IPS DF 19.7 (cell line): ENCODE results near the gene PCMTD2.

Source experiments
- DNase-seq: peaks from one replicate; pipeline ENCODE4 v3.0.0-alpha.2; 2013; ENCODE audit warnings: low read depth, low spot score

Gene PCMTD2

DNA sequence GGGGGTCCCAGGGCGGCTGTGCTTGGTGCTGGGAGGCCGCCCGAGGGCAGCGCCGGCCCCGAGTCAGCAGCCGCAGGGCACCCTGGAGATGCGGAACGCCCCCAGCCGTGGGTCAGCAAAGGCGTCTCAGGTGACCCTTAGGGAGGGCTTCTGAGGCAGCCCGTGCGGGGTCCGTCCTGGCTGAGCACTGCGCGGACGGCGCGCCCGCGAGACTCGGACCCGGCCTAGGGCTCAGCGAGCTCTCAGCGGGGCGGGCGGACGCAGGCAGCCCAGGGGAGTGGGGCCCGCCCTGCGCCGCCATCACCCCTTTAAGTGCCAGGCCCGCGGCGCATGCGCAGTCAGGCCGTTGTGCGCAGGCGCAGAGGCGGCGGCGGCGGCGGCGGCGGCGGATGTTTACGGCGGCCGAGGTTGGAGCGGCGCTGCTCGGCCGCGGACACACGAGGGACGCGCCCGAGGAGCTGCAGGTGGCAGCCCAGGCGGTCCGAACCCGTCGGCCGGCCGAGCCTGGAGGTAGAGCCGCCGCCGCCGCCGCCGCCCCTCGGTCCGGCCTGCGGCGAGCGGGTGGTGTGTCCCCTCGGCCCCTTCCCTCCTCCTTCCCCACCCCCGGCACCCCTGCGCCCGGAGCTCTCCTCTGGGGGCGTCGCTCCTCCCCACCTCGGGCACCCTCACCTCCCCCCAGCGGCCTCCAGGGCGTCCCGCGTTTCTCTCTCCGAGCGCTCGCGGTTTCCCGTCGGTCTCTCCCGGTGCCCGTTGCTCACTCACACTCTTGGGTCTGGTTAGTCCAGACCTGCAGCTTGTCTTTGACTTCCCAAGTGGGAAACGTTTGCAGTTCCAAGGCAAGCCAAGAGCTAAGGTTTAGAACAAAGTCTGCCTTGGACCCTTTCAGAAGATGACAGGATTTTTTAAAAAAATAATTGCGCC, at the start of gene PCMTD2:
TSS of gene PCMTD2 (plus strand) at position 388 of the 921 bp plus-strand sequence. CDS start 4,218 bp downstream, outside the sequence.
- DNase-seq, result peak; percentile 25

DNA sequence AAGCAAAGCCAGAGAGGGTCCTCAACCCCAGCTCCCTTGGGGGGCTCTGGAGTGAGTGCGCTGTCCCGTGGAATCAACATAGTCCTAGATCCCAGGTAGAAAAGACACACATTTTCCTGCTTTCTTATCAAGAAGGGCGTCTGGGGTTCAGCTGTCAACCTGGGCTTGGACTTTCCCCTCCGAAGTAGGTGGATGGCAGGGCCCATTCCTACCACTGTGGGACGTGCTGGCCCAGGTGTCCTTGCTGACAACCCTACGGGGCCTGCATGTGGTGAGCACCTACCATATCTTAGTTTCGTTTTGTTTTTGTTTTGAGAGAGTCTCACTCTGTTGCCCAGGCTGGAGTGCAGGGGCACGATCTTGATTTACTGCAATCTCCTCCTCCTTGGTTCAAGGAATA, 48.9 kb upstream of the PCMTD2 start:
- no peak for DNase-seq

DNA sequence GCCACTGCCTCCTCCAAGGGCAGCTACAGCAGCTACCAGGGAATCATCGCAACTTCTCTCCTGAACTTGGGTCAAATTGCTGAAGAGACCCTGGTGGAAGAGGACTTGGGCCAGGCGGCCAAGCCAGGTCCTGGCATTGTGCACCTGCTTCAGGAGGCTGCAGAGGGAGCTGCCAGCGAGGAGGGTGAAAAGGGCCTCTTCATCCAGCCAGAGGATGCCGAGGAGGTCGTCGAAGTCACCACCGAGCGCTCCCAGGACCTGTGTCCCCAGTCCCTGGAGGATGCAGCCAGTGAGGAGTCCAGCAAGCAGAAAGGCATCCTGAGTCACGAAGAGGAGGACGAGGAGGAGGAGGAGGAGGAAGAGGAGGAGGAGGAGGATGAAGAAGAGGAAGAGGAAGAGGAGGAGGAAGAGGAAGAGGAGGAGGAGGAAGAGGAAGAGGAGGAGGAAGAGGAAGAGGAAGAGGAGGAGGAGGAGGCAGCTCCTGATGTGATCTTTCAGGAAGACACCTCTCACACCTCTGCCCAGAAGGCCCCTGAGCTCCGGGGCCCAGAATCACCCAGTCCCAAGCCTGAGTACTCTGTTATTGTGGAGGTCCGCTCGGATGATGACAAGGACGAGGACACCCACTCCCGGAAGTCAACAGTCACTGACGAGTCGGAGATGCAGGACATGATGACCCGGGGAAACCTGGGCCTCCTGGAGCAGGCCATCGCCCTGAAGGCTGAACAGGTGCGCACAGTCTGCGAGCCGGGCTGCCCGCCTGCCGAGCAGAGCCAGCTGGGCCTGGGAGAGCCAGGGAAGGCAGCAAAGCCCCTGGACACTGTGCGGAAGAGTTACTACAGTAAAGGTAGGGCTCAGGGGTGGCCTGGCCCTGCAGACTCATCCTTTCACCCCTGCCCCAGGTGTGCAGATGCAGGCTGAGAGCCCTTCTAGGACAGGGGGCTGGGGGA, 47.6 kb upstream of the PCMTD2 start:
- DNase-seq, result no peak

DNA sequence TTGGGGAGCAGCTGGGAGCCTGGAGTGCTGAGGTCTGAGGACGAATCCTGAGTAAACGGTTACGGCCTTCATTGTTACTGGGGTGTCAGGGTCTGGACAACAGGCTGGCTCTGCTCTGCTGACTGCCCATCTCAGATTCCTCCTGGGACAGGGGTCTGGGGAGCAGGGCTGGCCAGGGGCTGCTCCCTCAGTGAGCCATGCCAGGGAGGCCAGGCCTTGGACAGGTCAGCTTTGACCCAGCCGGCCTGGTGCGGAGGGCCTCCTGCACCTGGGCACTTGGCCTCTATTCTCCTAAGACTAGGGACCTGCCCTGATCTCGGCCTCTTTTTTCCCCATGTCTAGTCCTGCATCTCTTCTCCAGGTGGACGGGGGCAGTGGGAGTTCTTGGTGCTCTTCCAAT, 46.4 kb upstream of the PCMTD2 start:
- no peak for DNase-seq

DNA sequence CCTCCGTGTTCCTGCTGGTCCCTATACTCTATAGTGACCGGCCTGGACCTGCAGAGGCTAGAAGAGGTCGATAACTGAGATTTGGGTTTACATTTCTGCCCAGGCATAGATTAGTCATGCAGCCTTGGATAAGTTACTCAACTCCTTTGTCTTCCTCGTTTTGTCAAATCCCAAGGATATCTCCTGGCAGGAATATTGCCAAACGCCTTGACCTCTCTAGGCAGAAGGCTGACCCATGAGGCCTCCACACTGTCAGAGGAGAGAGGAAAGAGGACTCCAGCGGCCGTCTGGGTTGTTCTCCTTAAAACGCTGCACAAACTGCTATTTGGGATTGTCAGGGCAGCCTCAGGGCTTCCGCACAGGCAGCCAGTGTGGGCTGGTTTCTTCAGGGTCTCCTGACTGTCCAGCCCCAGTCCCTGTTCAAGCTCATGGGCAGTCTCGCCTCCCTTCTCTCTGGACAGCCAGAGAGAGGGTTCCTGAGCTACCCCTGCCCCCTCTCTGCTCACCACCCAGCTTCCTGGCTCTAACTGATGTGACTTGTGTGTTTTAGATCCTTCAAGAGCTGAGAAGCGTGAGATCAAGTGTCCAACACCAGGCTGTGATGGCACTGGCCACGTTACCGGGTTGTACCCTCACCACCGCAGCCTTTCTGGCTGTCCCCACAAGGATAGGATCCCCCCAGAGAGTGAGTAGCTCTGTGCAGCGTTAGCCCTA, 44.7 kb upstream of the PCMTD2 start:
- DNase-seq, result no peak

DNA sequence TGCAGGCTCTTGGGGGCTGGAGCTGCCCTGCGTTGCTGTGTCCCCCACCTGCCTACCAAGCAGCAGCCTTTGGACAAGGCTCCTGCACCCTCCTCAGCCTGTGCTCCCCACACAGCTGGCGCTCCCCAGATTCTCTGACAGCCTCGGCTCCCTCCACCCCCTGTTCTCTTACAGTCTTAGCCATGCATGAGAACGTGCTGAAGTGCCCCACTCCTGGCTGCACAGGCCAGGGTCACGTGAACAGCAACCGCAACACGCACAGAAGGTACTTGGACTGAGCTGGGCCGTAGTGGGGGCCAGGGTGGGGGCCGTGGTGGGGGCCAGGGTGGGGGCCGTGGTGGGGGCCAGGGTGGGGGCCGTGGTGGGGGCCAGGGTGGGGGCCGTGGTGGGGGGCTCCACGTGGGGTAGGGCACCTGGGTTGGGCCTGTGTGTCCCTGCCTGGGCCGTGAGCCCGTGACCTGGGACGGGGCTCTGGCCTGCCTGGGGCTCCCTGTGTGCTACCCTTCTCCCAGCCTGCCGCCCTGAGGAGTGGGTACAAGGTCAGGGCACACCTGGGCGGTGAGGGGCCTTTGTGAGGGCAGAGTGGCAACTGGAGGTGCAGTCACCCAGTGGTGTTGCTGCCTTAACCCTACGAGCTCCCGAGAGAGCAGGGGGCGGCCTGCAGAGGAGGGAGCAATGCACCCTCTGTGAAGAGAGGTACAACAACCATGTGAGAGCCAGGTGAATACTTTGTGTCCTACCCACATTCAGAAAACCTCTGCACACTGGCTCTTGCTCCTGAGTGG, 43.5 kb upstream of the PCMTD2 start:
- no peak for DNase-seq

DNA sequence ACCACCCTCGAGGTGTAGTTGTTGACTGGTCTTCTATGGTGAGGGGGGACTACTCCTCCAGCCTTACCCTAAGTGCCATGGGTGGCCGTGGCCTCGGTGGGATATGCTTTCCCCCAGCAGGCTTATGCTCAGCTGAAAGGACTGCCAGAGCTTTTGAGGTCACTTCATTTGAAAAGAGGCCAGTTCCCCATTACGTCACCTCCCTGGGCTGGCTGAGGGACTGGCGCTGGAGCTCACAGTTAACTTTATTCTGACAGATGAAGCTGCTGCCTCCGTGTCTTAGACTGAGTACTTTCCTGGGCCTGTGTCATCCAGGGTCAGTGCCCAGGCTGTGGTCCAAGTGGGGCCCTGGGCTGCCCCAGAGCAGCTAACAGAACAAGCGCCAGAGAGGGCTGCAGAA, 42.8 kb upstream of the PCMTD2 start:
- no peak for DNase-seq

DNA sequence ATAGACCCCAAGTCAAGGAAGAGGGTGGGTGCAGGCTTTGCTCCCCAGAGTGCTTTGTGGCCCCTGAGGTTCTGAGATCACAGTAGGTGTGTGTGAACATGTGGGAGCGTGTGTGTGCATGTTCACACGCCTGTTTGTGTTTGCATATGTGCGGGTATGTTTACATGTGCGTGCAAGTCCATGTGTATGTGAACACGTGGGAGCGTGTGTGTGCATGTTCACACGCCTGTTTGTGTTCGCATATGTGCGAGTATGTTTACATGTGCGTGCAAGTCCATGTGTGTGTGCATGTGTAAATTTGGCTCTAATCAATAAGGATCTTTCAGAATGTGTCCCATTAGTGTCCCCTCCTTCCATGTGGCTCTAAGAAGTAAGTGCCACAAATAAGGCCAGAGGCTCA, 41.4 kb upstream of the PCMTD2 start:
- DNase-seq, result no peak

DNA sequence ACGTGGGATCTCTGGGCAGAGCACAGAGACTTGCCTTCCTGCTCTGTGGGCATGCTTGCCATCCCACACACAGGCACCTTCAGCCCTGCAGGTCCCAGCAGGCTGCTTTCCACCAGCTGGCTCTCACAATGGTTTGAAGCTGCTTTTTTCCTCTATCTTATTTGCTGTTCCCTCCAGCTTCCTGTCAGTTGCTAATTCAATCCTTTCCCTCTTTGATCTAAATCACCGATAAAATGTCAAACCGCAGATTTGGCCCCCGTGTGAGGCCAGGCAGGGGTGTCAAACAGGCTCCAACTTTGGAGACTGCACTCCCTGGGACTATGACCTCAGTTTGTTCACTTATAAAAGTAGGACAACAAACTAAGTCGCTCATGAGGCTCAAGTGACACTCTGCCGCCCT, 40.6 kb upstream of the PCMTD2 start:
- no peak for DNase-seq

DNA sequence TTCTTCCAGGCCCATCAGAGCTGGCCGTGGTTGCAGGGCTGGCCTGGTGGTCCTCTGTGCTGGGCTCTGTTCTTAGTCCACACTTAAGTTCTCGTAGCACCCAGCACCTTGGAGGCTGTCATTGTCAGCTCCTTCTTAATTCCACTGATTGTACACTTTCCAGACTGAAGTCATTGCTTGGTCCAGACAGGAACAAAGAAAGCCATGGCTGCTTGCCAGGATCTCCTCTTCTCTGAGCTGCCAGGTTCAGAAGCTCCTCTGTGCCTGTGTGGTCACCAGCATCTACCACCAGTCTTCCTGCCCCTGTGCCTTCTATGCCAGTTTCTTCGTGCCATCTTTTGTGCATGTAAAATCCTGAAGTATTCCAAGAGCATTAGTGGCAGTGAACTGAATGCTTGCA, 39.5 kb upstream of the PCMTD2 start:
- DNase-seq, result no peak

DNA sequence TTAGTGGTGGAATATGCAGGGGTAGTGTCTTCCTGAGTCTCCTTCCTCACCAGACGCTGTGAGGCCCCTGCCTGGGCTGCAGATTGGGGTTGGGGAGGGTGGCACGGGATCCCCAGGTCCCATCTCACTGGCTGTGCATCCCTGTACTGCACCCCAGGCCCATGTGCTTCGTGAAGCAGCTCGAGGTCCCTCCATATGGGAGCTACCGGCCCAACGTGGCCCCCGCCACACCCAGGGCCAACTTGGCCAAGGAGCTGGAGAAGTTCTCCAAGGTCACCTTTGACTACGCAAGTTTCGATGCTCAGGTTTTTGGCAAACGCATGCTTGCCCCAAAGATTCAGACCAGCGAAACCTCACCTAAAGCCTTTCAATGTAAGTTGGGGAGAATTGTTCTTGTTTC, 38.6 kb upstream of the PCMTD2 start:
- DNase-seq, result no peak

DNA sequence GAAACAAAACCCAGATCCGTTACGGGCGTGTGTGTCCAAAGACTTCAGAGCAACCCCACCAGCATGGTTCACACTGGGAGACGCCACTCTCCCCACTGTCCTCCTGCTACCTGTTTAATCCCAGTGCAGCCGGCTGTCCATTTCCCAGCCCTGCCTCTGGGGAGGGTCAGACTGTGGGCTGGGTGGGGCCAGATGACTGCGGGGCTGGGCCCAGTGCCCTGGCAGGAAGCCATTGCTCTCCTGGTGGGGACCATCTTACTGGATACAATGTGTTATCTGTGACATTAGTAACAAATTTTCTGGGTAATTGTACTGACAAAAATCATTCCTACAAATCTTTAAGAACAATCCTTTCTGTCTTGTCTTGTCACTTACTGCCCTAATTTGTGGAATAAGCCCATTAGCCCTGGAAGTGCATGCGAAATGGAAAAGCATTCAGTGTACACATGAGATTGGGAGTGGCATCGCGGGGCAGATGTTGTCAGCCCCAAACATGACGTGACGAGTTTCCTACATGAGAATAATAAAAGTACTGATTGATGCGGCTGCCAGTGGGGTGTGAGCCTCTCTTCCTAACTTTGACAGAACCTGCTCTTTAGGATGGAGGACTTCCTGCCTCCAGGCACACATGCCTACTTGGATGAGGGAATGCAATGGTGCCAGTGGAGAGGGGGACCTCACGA, 37.9 kb upstream of the PCMTD2 start:
- DNase-seq, result no peak

DNA sequence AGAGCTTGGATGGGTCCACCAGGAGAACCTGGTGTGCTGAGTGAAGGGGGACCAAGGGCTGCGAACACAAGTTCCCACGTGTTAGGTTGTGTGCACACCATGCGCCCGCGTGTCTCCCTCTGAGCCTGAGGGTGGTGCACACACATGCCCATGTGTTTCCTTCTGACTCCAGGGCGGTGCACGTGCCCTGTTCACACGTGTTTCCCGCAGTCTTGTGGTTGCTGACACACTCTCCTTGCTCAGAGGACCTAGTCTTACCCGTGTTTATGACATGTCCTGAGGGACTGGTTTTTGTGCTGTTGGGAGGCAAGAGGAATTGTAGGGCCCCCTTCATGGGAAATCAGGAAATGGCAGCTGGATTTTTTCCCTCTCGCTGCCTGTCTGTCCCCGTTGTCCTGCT, 36.3 kb upstream of the PCMTD2 start:
- no peak for DNase-seq

DNA sequence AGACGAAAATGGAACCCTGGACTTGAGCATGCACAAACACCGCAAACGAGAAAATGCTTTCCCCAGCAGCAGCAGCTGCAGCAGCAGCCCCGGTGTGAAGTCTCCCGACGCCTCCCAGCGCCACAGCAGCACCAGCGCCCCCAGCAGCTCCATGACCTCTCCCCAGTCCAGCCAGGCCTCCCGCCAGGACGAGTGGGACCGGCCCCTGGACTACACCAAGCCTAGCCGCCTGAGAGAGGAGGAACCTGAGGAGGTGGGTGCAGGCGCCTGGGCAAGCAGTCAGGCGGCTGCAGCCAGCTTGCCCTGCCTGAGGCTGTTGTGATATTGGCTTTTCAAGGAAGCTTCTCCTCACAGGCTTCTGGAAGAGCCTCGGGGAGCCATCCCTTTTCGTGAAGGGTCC, 35.8 kb upstream of the PCMTD2 start:
- no peak for DNase-seq

DNA sequence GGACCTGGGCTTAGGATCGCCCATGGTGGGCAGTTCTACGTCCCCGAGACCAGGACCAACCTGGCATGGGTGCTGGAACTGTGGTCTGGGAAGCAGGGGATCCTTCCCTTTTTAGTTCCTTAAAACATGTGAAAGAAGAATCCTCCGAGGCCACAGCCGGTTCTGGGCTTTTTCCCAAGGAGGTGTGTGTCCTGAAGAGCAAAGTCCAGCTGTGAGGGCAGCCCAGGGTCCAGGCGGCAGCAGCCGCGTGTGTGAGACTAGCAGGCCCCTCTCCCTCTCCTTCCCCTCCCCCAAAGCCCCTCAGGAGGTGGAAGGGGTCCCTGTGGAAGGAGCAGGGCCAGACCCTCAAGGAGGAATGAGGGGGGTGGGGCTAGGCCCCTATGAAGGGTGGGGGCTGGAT, 35.1 kb upstream of the PCMTD2 start:
- DNase-seq, result no peak

DNA sequence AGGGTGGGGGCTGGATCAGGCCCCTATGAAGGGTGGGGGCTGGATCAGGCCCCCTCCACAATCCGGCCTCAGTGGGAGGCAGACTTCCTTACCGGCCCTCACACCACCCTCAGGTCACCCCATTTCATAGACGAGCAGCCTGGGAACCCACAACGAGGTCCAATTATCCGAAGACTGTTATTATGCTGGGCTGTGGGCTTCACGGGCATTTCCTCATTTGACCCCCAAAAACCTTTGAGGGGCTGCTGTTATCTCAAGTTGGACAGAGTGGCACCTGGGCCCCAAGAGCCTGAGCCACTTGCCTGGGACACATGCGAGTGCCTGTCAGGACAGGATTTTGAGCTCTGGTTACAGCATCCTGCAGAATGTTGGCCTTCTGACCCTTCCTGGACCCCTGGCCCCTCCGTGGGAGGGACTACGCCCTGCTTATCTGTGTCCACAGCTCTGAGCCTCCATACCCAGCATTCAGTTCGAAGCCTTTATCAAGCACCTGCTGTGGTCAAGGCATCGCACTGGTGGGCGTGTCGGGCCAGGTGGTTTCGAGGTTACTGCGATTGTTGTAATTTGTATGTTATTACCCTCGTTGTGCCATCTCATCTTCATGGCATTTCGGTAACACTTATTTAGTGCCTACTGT, 34.5 kb upstream of the PCMTD2 start:
- no peak for DNase-seq

DNA sequence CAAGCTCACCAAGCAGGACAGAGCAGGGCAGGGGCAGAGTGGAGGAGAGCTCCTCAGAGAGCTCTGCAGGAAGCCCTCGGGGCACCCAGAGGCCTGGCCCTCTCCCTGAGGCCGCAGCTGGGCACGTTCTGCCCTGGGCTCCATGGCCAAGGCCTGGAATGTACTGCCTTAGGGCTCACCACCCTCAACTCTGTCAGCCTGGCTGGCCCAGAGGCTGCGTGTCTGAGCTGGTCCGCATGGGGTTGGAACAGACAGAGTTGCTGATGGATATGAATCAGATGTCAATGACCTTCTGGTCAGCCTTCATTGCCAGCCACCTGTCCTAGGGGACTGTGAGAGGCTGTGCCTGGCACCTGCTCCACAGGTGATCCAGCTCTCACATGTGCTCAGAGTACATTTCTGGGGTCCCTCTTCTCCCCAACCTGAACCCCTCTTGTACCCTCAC, 33.2 kb upstream of the PCMTD2 start:
- DNase-seq, result no peak

DNA sequence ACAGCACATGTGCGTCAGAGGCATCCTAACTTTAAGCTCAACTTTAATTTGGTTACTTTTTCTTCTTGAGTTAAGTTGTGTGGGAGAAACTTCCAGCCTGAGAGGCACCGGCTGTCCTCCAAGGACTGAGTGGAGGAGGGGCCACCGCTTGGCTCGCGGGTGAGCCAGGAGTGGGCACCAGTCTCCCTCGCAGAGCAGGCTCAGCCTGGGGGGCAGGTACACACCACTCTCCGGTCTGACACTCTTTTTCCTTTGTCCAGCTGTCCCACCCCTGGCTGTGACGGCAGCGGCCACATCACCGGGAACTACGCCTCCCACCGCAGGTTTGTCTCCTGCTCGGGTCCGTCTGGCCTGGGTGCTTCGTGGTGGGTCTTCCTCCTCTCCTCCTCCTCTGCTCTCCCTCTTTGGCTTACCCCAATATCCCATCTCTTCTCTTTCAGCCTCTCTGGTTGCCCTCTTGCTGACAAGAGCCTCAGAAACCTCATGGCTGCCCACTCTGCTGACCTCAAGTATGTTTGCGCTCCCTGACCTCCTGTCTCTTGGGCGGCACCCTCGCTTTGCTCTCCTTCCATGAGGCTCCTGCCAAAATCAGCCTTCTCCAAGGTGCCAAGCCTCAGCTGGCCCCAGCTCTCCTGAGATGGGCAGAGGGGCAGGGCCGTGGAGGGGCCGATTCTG, 32.6 kb upstream of the PCMTD2 start:
- DNase-seq, result no peak

DNA sequence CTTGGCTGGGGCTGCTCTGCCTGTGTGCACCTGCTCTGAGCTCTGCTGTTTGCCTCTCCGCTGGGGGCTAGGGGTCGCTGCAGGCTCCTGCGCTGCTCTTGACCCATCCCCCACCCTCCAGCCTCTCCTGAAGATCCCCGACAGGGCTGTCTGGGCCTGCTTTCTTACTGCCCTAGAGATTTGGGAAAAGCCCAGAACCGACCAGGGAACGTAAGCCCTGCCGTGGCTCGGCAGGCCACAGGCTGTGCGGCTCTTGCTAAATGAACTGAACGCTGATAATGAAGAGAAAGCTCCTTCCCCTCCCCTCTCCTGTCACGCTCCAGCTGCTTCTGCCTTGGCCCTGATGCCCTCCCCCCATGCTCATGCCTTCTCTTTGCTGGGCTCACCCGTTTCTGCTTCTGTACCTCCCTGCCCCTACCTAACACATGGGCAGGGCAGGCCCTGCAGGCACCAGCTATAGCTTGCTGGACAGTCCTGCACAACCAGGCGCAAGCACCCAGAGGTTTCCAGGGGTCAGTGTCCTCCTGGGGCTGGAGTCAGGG, 32.0 kb upstream of the PCMTD2 start:
- DNase-seq, result peak; percentile 52
